Neuron (in vitro differentiated cells): Measurements from ENCODE around the gene KIF21B.

ENCODE experiments used
- H2AFZ ChIP-seq: one replicate; pipeline ENCODE4 v1.6.1; 2013; ENCODE audit warnings: low read depth, mild to moderate bottlenecking, inconsistent platforms, low read length, moderate library complexity
- H3K27me3 ChIP-seq: one replicate; pipeline ENCODE4 v1.6.1; 2013; ENCODE audit warnings: low read length; ENCODE audit not compliant: insufficient read depth
- H3K36me3 ChIP-seq: one replicate; pipeline ENCODE4 v1.6.1; 2013; ENCODE audit warnings: low read length; ENCODE audit not compliant: insufficient read depth
- H3K4me1 ChIP-seq: one replicate; pipeline ENCODE4 v1.6.1; 2013; ENCODE audit warnings: low read length; ENCODE audit not compliant: insufficient read depth
- H3K4me3 ChIP-seq: 2 replicates; pipeline ENCODE4 v1.5.1; 2013; ENCODE audit warnings: mild to moderate bottlenecking, low read length, moderate library complexity
- H3K9me3 ChIP-seq: one replicate; pipeline ENCODE4 v1.6.1; 2013; ENCODE audit warnings: low read length

KIF21B gene

GRCh38 chr1:200976634-200977033 is 46.9 kb downstream of the KIF21B start:
- peaks cover 44% of the 10 kb centered on the region for H3K36me3 ChIP-seq
- H2AFZ ChIP-seq = no peak overlapping the region
- H3K4me3 ChIP-seq = no peak overlapping the region

GRCh38 chr1:200975458-200975857 is 48.1 kb downstream of the KIF21B start:
- Histone ChIP-seq H3K9me3 (peaks cover 6% of the 10 kb centered on the region), H3K27me3 (no peaks in the 10 kb centered on the region)

More at GRCh38 chr1:200976634-200977033, 46.9 kb downstream of the KIF21B start:
- Histone ChIP-seq H3K4me1 (peaks cover 2% of the 10 kb centered on the region), H3K9me3 (peaks cover 15% of the 10 kb centered on the region), H3K27me3 (no peaks in the 10 kb centered on the region)

GRCh38 chr1:200974711-200975110 is 48.8 kb downstream of the KIF21B start:
- H3K4me3 ChIP-seq = no peak overlapping the region
- peaks cover 30% of the 10 kb centered on the region for H3K36me3 ChIP-seq
- H3K4me1 ChIP-seq = peaks cover 2% of the 10 kb centered on the region

More at GRCh38 chr1:200975458-200975857, 48.1 kb downstream of the KIF21B start:
- H3K4me1 ChIP-seq = peaks cover 2% of the 10 kb centered on the region
- no peak overlapping the region for H2AFZ ChIP-seq
- H3K36me3 ChIP-seq = peaks cover 36% of the 10 kb centered on the region
- no peak overlapping the region for H3K4me3 ChIP-seq

GRCh38 chr1:200973937-200974657 is 49.4 kb downstream of the KIF21B start:
- no peak overlapping the region for H2AFZ ChIP-seq
- peaks cover 2% of the 10 kb centered on the region for H3K4me1 ChIP-seq
- peaks cover 26% of the 10 kb centered on the region for H3K36me3 ChIP-seq
- no peaks in the 10 kb centered on the region for H3K27me3 ChIP-seq
- H3K9me3 ChIP-seq = no peaks in the 10 kb centered on the region
- H3K4me3 ChIP-seq = no peak overlapping the region

More at GRCh38 chr1:200974711-200975110, 48.8 kb downstream of the KIF21B start:
- Histone ChIP-seq H3K9me3 (no peaks in the 10 kb centered on the region), H2AFZ (no peak overlapping the region), H3K27me3 (no peaks in the 10 kb centered on the region)

GRCh38 chr1:200972985-200973742 is 50.4 kb downstream of the KIF21B start:
- H3K36me3 ChIP-seq = peaks cover 22% of the 10 kb centered on the region
- H2AFZ ChIP-seq = no peak overlapping the region
- H3K4me3 ChIP-seq = no peak overlapping the region
- H3K9me3 ChIP-seq = no peaks in the 10 kb centered on the region
- H3K4me1 ChIP-seq = peaks cover 2% of the 10 kb centered on the region
- no peaks in the 10 kb centered on the region for H3K27me3 ChIP-seq

- Histone ChIP-seq H3K9me3 (no peaks in the 10 kb centered on the region), H2AFZ (no peak overlapping the region), H3K27me3 (no peaks in the 10 kb centered on the region), H3K4me3 (no peak overlapping the region), H3K4me1 (peaks cover 2% of the 10 kb centered on the region), H3K36me3 (peaks cover 20% of the 10 kb centered on the region)
Measured at GRCh38 chr1:200971955-200972711, 51.4 kb downstream of the KIF21B start.

- H3K4me1 ChIP-seq = peaks cover 2% of the 10 kb centered on the region
- H2AFZ ChIP-seq = no peak overlapping the region
- H3K36me3 ChIP-seq = peaks cover 15% of the 10 kb centered on the region
- no peaks in the 10 kb centered on the region for H3K27me3 ChIP-seq
- H3K4me3 ChIP-seq = no peak overlapping the region
- H3K9me3 ChIP-seq = no peaks in the 10 kb centered on the region
Measured at GRCh38 chr1:200971428-200971903, 52.0 kb downstream of the KIF21B start.

- Histone ChIP-seq H3K27me3 (no peaks in the 10 kb centered on the region), H3K36me3 (peaks cover 15% of the 10 kb centered on the region), H3K4me1 (peaks cover 2% of the 10 kb centered on the region), H3K4me3 (no peak overlapping the region), H2AFZ (no peak overlapping the region), H3K9me3 (no peaks in the 10 kb centered on the region)
Measured at GRCh38 chr1:200970771-200971427, 52.6 kb downstream of the KIF21B start.

GRCh38 chr1:200969726-200970561 is 53.6 kb downstream of the KIF21B start:
- no peak overlapping the region for H2AFZ ChIP-seq
- no peak overlapping the region for H3K4me3 ChIP-seq
- H3K36me3 ChIP-seq = peaks cover 7% of the 10 kb centered on the region
- no peaks in the 10 kb centered on the region for H3K27me3 ChIP-seq
- no peaks in the 10 kb centered on the region for H3K9me3 ChIP-seq
- H3K4me1 ChIP-seq = peaks cover 2% of the 10 kb centered on the region

- Histone ChIP-seq H3K4me3 (no peak overlapping the region), H3K27me3 (no peaks in the 10 kb centered on the region), H3K9me3 (no peaks in the 10 kb centered on the region), H3K36me3 (no peaks in the 10 kb centered on the region), H2AFZ (no peak overlapping the region), H3K4me1 (peaks cover 2% of the 10 kb centered on the region)
Measured at GRCh38 chr1:200968469-200969410, 54.8 kb downstream of the KIF21B start.

- no peaks in the 10 kb centered on the region for H3K9me3 ChIP-seq
- H3K4me3 ChIP-seq = no peak overlapping the region
- H2AFZ ChIP-seq = no peak overlapping the region
- H3K4me1 ChIP-seq = no peaks in the 10 kb centered on the region
- no peaks in the 10 kb centered on the region for H3K36me3 ChIP-seq
- H3K27me3 ChIP-seq = no peaks in the 10 kb centered on the region
Measured at GRCh38 chr1:200967693-200968468, 55.6 kb downstream of the KIF21B start.
